CD14-positive monocyte (primary cell): Measurements from ENCODE around the gene WDR4. TPM values are rescaled to one million over a fixed set of nuclear protein-coding genes. Genes with fewer than 3 reads are reported as not detected.

Experiments
- DNase-seq, 3 donors: peaks; one replicate each; pipeline ENCODE4 v3.0.0-alpha.2; 2011 to 2022
- H2AFZ ChIP-seq: 2 replicates; pipeline ENCODE4 v1.6.0; 2012; ENCODE audit warnings: mild to moderate bottlenecking, low read depth, low read length, inconsistent platforms; ENCODE audit not compliant: insufficient read depth, poor library complexity, severe bottlenecking
- H3K27ac ChIP-seq, 2 donors: 1 replicate in 1 of 2; 2 replicates in 1 of 2; pipeline ENCODE4 v1.5.1; 2012 to 2013; ENCODE audit warnings: low read length in 2 of 2, control low read depth in 1 of 2, inconsistent platforms in 1 of 2, low read depth in 1 of 2, mild to moderate bottlenecking in 1 of 2
- H3K27me3 ChIP-seq, 2 donors: one replicate each; pipeline versions ENCODE4 v1.6.0 to v1.6.1; 2011 to 2013; ENCODE audit warnings: low read length in 2 of 2; ENCODE audit not compliant: control insufficient read depth in 2 of 2, insufficient read depth in 2 of 2
- H3K36me3 ChIP-seq, 2 donors: replicated peaks in 1 of 2; 1 replicate in 1 of 2; 2 replicates in 1 of 2; pipeline versions ENCODE4 v1.5.1 to v1.6.1; 2012 to 2013; ENCODE audit warnings: low read length in 2 of 2, control low read depth in 1 of 2, inconsistent platforms in 1 of 2, mild to moderate bottlenecking in 1 of 2; ENCODE audit not compliant: insufficient read depth in 2 of 2, control insufficient read depth in 1 of 2
- H3K4me1 ChIP-seq, 2 donors: 1 replicate in 1 of 2; 2 replicates in 1 of 2; pipeline versions ENCODE4 v1.5.1 to v1.6.1; 2012 to 2013; ENCODE audit warnings: low read length in 2 of 2, control low read depth in 1 of 2, inconsistent platforms in 1 of 2, mild to moderate bottlenecking in 1 of 2, moderate library complexity in 1 of 2; ENCODE audit not compliant: insufficient read depth in 2 of 2, control insufficient read depth in 1 of 2
- H3K4me2 ChIP-seq: replicated peaks from 2 replicates; pipeline ENCODE3; 2012; ENCODE audit warnings: low read length, moderate library complexity, mild to moderate bottlenecking; ENCODE audit not compliant: poor library complexity, severe bottlenecking; ENCODE audit errors: extremely low read depth
- H3K4me3 ChIP-seq, 3 experiments: fragments of 200-600 bp in 1 of 3; sonication (generic) in 1 of 3; replicated peaks in 1 of 3; 1 replicate in 2 of 3; 2 replicates in 1 of 3; pipeline ENCODE4 v1.5.1; 2011 to 2013; ENCODE audit warnings: low read length in 3 of 3, mild to moderate bottlenecking in 3 of 3, control low read depth in 2 of 3, low read depth in 2 of 3, inconsistent platforms in 1 of 3, moderate library complexity in 1 of 3
- H3K79me2 ChIP-seq: 2 replicates; pipeline ENCODE4 v1.6.0; 2012; ENCODE audit warnings: mild to moderate bottlenecking, control low read depth, inconsistent platforms, low read length, moderate library complexity; ENCODE audit not compliant: insufficient read depth
- H3K9ac ChIP-seq: 2 replicates; pipeline ENCODE4 v1.6.0; 2017; ENCODE audit warnings: low read length, mild to moderate bottlenecking; ENCODE audit not compliant: insufficient read depth, poor library complexity, severe bottlenecking
- H3K9me3 ChIP-seq, 2 donors: replicated peaks in 1 of 2; 1 replicate in 1 of 2; 2 replicates in 1 of 2; pipeline versions ENCODE4 v1.5.1 to v1.6.1; 2012 to 2013; ENCODE audit warnings: low read length in 2 of 2, control low read depth in 1 of 2; ENCODE audit not compliant: control insufficient read depth in 1 of 2, insufficient read depth in 1 of 2
- H4K20me1 ChIP-seq: 2 replicates; pipeline ENCODE4 v1.6.0; 2012; ENCODE audit warnings: mild to moderate bottlenecking, low read length, control low read depth, moderate library complexity; ENCODE audit not compliant: insufficient read depth
- H3K27ac Mint-ChIP-seq, 7 donors: one replicate each; pipeline ENCODE4 v1.8.0; 2020; ENCODE audit warnings: mild to moderate bottlenecking in 7 of 7, mixed read lengths in 7 of 7, moderate library complexity in 6 of 7, inconsistent platforms in 2 of 7
- H3K27me3 Mint-ChIP-seq, 3 donors: one replicate each; pipeline ENCODE4 v1.8.0; 2021 to 2022; ENCODE audit warnings: low read depth in 3 of 3, mild to moderate bottlenecking in 3 of 3, mixed read lengths in 3 of 3, moderate library complexity in 3 of 3, inconsistent platforms in 1 of 3
- H3K36me3 Mint-ChIP-seq, 2 donors: one replicate each; pipeline ENCODE4 v1.8.0; 2020; ENCODE audit warnings: mixed read lengths in 2 of 2, inconsistent platforms in 1 of 2, mild to moderate bottlenecking in 1 of 2
- H3K4me1 Mint-ChIP-seq: one replicate; pipeline ENCODE4 v1.8.0; 2020; ENCODE audit warnings: mild to moderate bottlenecking, mixed read lengths
- H3K4me3 Mint-ChIP-seq, 2 donors: one replicate each; pipeline ENCODE4 v1.8.0; 2020; ENCODE audit warnings: mild to moderate bottlenecking in 2 of 2, mixed read lengths in 2 of 2, moderate library complexity in 1 of 2
- H3K9me3 Mint-ChIP-seq, 7 donors: one replicate each; pipeline ENCODE4 v1.8.0; 2020 to 2022; ENCODE audit warnings: mixed read lengths in 7 of 7, mild to moderate bottlenecking in 6 of 7, moderate library complexity in 6 of 7, inconsistent platforms in 2 of 7
- CTCF ChIP-seq: fragments of 200-600 bp; IDR thresholded peaks from one replicate; pipeline ENCODE4 v1.8.0; 2022; ENCODE audit warnings: antibody characterized with exemption, mild to moderate bottlenecking
- WGBS: methylation state at CpG from one replicate; pipeline ENCODE4 v1.1.5; 2013; ENCODE audit warnings: missing lambda C conversion rate; ENCODE audit not compliant: insufficient coverage; 5-methylcytosine and 5-hydroxymethylcytosine counted together
- intact Hi-C, 2 donors: fragments of 100-400 bp; cut with micrococcal nuclease; formaldehyde crosslinking; loops; one replicate each; pipeline versions ENCODE4 v1.15.0 to v1.15.1; 2023
- polyA plus RNA-seq, 3 donors: library from polyadenylated mRNA; depleted of rRNA in 1 of 3; unstranded in 2 of 3; stranded (reverse) in 1 of 3; fragments of 300-500 nt in 2 of 3; fragments of >200 nt in 1 of 3; fragmentation: Illumina TruSeq in 2 of 3; gene quantifications; 1 replicate in 2 of 3; 2 replicates in 1 of 3; pipeline ENCODE4 v1.2.3, GENCODE V29; 2012 to 2021

WDR4 gene
- polyA plus RNA-seq, 3 donors, result 2.9 to 7.0 (median 3.6) TPM

GRCh38 chr21:42846221-42846620 lies 33.1 kb downstream of the WDR4 start:
- intact Hi-C loops, result loop anchor here in 1 of 2 donors (10.0 kb wide), 1 partner anchor 59 kb away; no protein-coding TSS in a partner anchor
- Mint-ChIP-seq H3K4me1 (no peaks in the 10 kb centered on the region), H3K9me3 (peaks cover 0 to 4% (median 0%) of the 10 kb centered on the region in 7 donors), H3K36me3 (peaks cover 80 to 88% of the 10 kb centered on the region in 2 donors), H3K27me3 (peaks cover 0 to 3% (median 0%) of the 10 kb centered on the region in 3 donors), H3K4me3 (no peak overlapping the region), H3K27ac (peak overlapping the region in 1 of 7 donors; percentile 53)
- H3K27me3 ChIP-seq, result no peaks in the 10 kb centered on the region
- H3K9ac ChIP-seq, result no peak overlapping the region
- H3K27ac ChIP-seq, result no peak overlapping the region
- no peak for DNase-seq
- no peaks in the 10 kb centered on the region for H4K20me1 ChIP-seq
- H3K4me1 ChIP-seq, result no peaks in the 10 kb centered on the region
- TF ChIP-seq CTCF, result no peak
- H3K4me2 ChIP-seq, result no peak overlapping the region
- WGBS, result 99% methylated on average over 10 of the region's 10 CpGs
- no peak overlapping the region for H2AFZ ChIP-seq
- H3K36me3 ChIP-seq, result peaks cover 70 to 93% of the 10 kb centered on the region in 2 donors
- H3K9me3 ChIP-seq, result no peaks in the 10 kb centered on the region
- no peak overlapping the region for H3K4me3 ChIP-seq
- H3K79me2 ChIP-seq, result peaks cover 6% of the 10 kb centered on the region

- WGBS, result 83% methylated on average over 17 of the region's 21 CpGs
- no peaks in the 10 kb centered on the region for H4K20me1 ChIP-seq
These were observed 33.9 kb downstream of the WDR4 start for GRCh38 chr21:42845296-42845965.

More at GRCh38 chr21:42845296-42845965, 33.9 kb downstream of the WDR4 start:
- H3K36me3 ChIP-seq, result peaks cover 74 to 93% of the 10 kb centered on the region in 2 donors
- H3K27me3 ChIP-seq, result no peaks in the 10 kb centered on the region
- Mint-ChIP-seq H3K4me1 (no peaks in the 10 kb centered on the region), H3K4me3 (no peak overlapping the region), H3K9me3 (peaks cover 0 to 4% (median 0%) of the 10 kb centered on the region in 7 donors), H3K27ac (peak overlapping the region in 1 of 7 donors; percentile 20), H3K36me3 (peaks cover 76 to 81% of the 10 kb centered on the region in 2 donors), H3K27me3 (peaks cover 0 to 3% (median 0%) of the 10 kb centered on the region in 3 donors)
- H3K4me3 ChIP-seq, result no peak overlapping the region
- H3K4me2 ChIP-seq, result no peak overlapping the region
- no peak overlapping the region for H3K27ac ChIP-seq
- intact Hi-C loops, result loop anchor here in 1 of 2 donors (10.0 kb wide), 1 partner anchor 59 kb away; no protein-coding TSS in a partner anchor
- H3K9ac ChIP-seq, result no peak overlapping the region
- no peaks in the 10 kb centered on the region for H3K4me1 ChIP-seq
- no peak for DNase-seq
- no peaks in the 10 kb centered on the region for H3K9me3 ChIP-seq
- no peak for TF ChIP-seq CTCF
- no peak overlapping the region for H2AFZ ChIP-seq
- peaks cover 6% of the 10 kb centered on the region for H3K79me2 ChIP-seq
